ENCODE data around the gene TBX2. TPM values are rescaled to one million over a fixed set of nuclear protein-coding genes. Genes with fewer than 3 reads are reported as not detected.
A peak's percentile ranks its signal among the peaks of the same experiment; 100 is the strongest.

TBX2 gene
- total and polyA plus RNA-seq, 9 of the 15 experiments (the other 6 are each of a cell fraction or from before 2014, with no cell fraction given) = 0.18 TPM; not detected in 8

- 0 out of 2 replicates have a peak, but pooled peaks cover 11% of the 10 kb centered on the region for H4K20me1 ChIP-seq (replicated peaks; ENCODE audit: control insufficient read depth, insufficient read depth, low read length)
- no peaks in the 10 kb centered on the region for H3K9me3 ChIP-seq (replicated peaks; ENCODE audit: control insufficient read depth, insufficient read depth, low read depth, low read length)
- in situ Hi-C loops (cut with MboI) = no loop called here
- no peak overlapping the region for H2AFZ ChIP-seq (ENCODE audit: low read depth, low read length)
- H3K79me2 ChIP-seq (ENCODE audit: control insufficient read depth, insufficient read depth, low read length) = no peaks in the 10 kb centered on the region
- FAIRE-seq (no peak), DNase-seq (ENCODE audit: extremely low read depth in 1 of 4, low spot score in 3 of 4) (no peak), ATAC-seq (no peak)
- H3K9me1 ChIP-seq (ENCODE audit: control insufficient read depth, insufficient read depth, low read length) = no peaks in the 10 kb centered on the region
- BruUV-seq (replicated peaks) = no TSS peak
- H3K4me1 ChIP-seq (replicated peaks in 1 of 2; ENCODE audit: control insufficient read depth in 2 of 2, insufficient read depth in 2 of 2, low read length in 2 of 2) = no peaks in the 10 kb centered on the region
- no peak for TF ChIP-seq ZBTB43 (CRISPR knock-in tag; IDR thresholded peaks at IDR 0.05)
- TF ChIP-seq ZBTB11 (CRISPR knock-in tag; IDR thresholded peaks at IDR 0.05) = peak in 1 of 3 experiments; percentile 74; a peak in 2 of 6 replicates
- TF ChIP-seq FOXA1 (IDR thresholded peaks at IDR 0.05; ENCODE audit: borderline replicate concordance) = no peak
- TF ChIP-seq E2F6 (IDR thresholded peaks at IDR 0.05; ENCODE audit: borderline replicate concordance in 1 of 2, extremely low read depth in 1 of 2, insufficient read depth in 1 of 2, insufficient read length in 1 of 2, low read depth in 1 of 2, low read length in 1 of 2, poor library complexity in 1 of 2, severe bottlenecking in 1 of 2) = no peak
- TF ChIP-seq KAT2B (IDR thresholded peaks at IDR 0.05; ENCODE audit: low read depth, low read length) = no peak
- no peak for TF ChIP-seq PKNOX1 (IDR thresholded peaks at IDR 0.05)
- no peak for TF ChIP-seq KAT7 (CRISPR knock-in tag; IDR thresholded peaks at IDR 0.05; ENCODE audit: borderline replicate concordance)
- intact Hi-C loops (cut with micrococcal nuclease) = no loop called here
- no peaks in the 10 kb centered on the region for H3K36me3 ChIP-seq (ENCODE audit: control insufficient read depth, insufficient read depth, low read length)
- H3K4me2 ChIP-seq (ENCODE audit: insufficient read depth, low read length) = no peak overlapping the region
- ChIA-PET POLR2A (no interaction called here), CTCF (ENCODE audit: low intra/inter-chr PET ratio) (no interaction called here)
- no peak overlapping the region for H3K9ac ChIP-seq (ENCODE audit: insufficient read depth in 1 of 2, low read depth in 2 of 2, low read length in 2 of 2)
- 1% methylated on average over 9 of the region's 9 CpGs for WGBS (ENCODE audit: insufficient coverage, low coverage, missing lambda C conversion rate)
- no peak overlapping the region for H3K4me3 ChIP-seq
- H3K27ac ChIP-seq (ENCODE audit: extremely low read depth, low read depth, low read length) = no peak overlapping the region
- H3K27me3 ChIP-seq (ENCODE audit: control insufficient read depth in 2 of 2, insufficient read depth in 2 of 2, low read length in 2 of 2) = peaks cover 19 to 37% of the 10 kb centered on the region in 2 experiments
Observed at GRCh38 chr17:61362852-61363600, 36.6 kb upstream of the TBX2 start.
